Ishikawa (cell line): Measurements from ENCODE around the gene BMI1.

ENCODE experiments used
- CEBPB ChIP-seq: IDR thresholded peaks from 2 replicates; pipeline ENCODE4 v1.6.1; 2012
- CREB1 ChIP-seq: IDR thresholded peaks from 2 replicates; pipeline ENCODE4 v1.6.1; 2012; ENCODE audit warnings: low read depth
- EGR1 ChIP-seq: IDR thresholded peaks from 2 replicates; pipeline ENCODE4 v1.6.1; 2012
- EP300 ChIP-seq: IDR thresholded peaks from 2 replicates; pipeline ENCODE4 v1.6.1; 2012; ENCODE audit warnings: borderline replicate concordance
- FOXM1 ChIP-seq: IDR thresholded peaks from 2 replicates; pipeline ENCODE4 v1.6.1; 2012; ENCODE audit warnings: low read depth, borderline replicate concordance
- NFIC ChIP-seq: IDR thresholded peaks from 2 replicates; pipeline ENCODE4 v1.6.1; 2012
- RAD21 ChIP-seq: IDR thresholded peaks from 2 replicates; pipeline ENCODE4 v1.6.1; 2012; ENCODE audit warnings: low read depth
- REST ChIP-seq: IDR thresholded peaks from 2 replicates; pipeline ENCODE4 v1.6.1; 2012; ENCODE audit warnings: low read depth, mild to moderate bottlenecking
- TAF1 ChIP-seq: IDR thresholded peaks from 2 replicates; pipeline ENCODE4 v1.6.1; 2012; ENCODE audit warnings: low read depth, mild to moderate bottlenecking
- TCF12 ChIP-seq: IDR thresholded peaks from 2 replicates; pipeline ENCODE4 v1.6.1; 2012; ENCODE audit warnings: low read depth
- TEAD4 ChIP-seq: IDR thresholded peaks from 2 replicates; pipeline ENCODE4 v1.6.1; 2012
- YY1 ChIP-seq: IDR thresholded peaks from 2 replicates; pipeline ENCODE4 v1.6.1; 2012; ENCODE audit warnings: low read depth
- ZBTB7A ChIP-seq: IDR thresholded peaks from 2 replicates; pipeline ENCODE4 v1.6.1; 2012; ENCODE audit warnings: low read depth
- TF ChIP-seq, protein P1 (sequence below): IDR thresholded peaks from 2 replicates; pipeline ENCODE4 v1.6.1; 2012
- TF ChIP-seq, protein P2 (sequence below): IDR thresholded peaks from 2 replicates; pipeline ENCODE4 v1.6.1; 2012

BMI1 gene

GRCh38 chr10:22341190-22341925 lies 20.5 kb downstream of the BMI1 start:
- no peak for TF ChIP-seq TAF1
- TF ChIP-seq NFIC = peak; percentile 15; the same call in 1 of the 2 replicates

- TF ChIP-seq REST (no peak), RAD21 (no peak), CREB1 (no peak), FOXM1 (no peak), TAF1 (no peak), ZBTB7A (no peak), TCF12 (no peak), TEAD4 (no peak)
- TF ChIP-seq, protein P1, sequence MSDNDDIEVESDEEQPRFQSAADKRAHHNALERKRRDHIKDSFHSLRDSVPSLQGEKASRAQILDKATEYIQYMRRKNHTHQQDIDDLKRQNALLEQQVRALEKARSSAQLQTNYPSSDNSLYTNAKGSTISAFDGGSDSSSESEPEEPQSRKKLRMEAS = no peak
- TF ChIP-seq, protein P2, sequence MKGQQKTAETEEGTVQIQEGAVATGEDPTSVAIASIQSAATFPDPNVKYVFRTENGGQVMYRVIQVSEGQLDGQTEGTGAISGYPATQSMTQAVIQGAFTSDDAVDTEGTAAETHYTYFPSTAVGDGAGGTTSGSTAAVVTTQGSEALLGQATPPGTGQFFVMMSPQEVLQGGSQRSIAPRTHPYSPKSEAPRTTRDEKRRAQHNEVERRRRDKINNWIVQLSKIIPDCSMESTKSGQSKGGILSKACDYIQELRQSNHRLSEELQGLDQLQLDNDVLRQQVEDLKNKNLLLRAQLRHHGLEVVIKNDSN = no peak
Measured at GRCh38 chr10:22341926-22342196, 21.0 kb downstream of the BMI1 start.

DNA sequence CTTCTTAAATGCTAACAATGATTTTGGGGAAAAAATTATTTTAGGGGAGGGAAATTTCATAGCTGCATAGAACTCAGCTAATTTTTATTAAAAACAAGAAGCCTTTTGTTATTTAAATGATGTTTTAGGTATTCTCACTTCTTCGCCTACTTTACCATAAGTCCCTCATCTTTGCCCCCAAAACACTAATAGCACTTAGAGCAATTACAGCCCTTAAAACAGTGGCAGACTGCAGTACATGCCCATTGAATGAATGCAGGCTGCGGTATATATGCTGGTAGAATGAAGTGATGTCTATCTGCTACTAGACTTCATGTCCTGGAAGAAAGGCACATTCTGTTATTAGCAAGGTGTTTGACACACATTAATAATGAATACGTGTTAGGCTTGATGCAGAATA lies 21.5 kb downstream of the BMI1 start:
- TF ChIP-seq EGR1 (no peak), YY1 (no peak), TAF1 (no peak)

GRCh38 chr10:22343731-22344130 lies 22.8 kb downstream of the BMI1 start:
- TF ChIP-seq, protein P2 = no peak
- TF ChIP-seq EGR1 (no peak), TEAD4 (no peak), CEBPB (no peak), YY1 (no peak)

GRCh38 chr10:22344249-22344648 lies 23.4 kb downstream of the BMI1 start:
- TF ChIP-seq EP300 (no peak), CEBPB (no peak), TAF1 (no peak), NFIC (no peak), ZBTB7A (no peak), YY1 (no peak), TCF12 (no peak), EGR1 (no peak), RAD21 (no peak), REST (no peak), FOXM1 (no peak), TEAD4 (no peak), CREB1 (no peak)
- TF ChIP-seq, protein P1 = no peak
- TF ChIP-seq, protein P2 = no peak

DNA sequence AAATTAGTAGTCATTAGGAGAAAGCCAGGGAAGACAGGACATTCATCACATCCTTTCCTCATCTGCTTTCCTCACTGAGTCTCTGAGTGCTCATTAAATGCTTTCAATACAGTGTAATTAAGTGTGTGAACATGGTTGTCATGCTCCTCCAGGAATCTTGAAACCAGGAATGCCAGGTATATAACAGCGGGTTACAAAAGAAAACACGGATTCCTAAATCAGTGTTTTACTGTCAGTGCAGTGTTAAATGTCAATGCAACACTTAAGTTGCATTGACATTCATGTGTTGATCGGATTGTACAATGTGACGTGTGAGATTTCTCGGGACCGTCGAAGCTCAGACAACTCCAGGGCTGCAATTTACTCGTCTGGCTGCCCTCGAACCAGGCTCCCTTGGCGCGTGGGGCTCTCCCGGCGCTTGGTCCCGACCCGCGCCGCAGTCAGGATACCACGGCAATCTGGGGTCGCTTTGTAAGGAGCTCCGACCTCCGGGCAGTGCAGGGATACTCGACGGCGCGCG lies 23.9 kb downstream of the BMI1 start:
- TF ChIP-seq EP300 = no peak
- TF ChIP-seq NFIC = no peak
- TF ChIP-seq TCF12 = no peak
- TF ChIP-seq, protein P1 = no peak
- TF ChIP-seq TEAD4 = no peak
- no peak for TF ChIP-seq YY1
- TF ChIP-seq RAD21 = no peak
